Mesendoderm (in vitro differentiated cells): Measurements from ENCODE around the gene CGNL1.

ENCODE experiments used
- DNase-seq: peaks from one replicate; pipeline ENCODE4 v3.0.0; 2013
- H2AK5ac ChIP-seq: 2 replicates; pipeline ENCODE4 v1.6.1; 2013; ENCODE audit warnings: low read length, inconsistent platforms
- H2BK120ac ChIP-seq: 2 replicates; pipeline ENCODE4 v1.6.1; 2013; ENCODE audit warnings: low read depth, mild to moderate bottlenecking, low read length, moderate library complexity, mixed read lengths
- H2BK15ac ChIP-seq: replicated peaks from 2 replicates; pipeline ENCODE4 v1.6.1; 2013; ENCODE audit warnings: low read depth, mild to moderate bottlenecking, moderate library complexity
- H2BK5ac ChIP-seq: 2 replicates; pipeline ENCODE4 v1.6.1; 2013; ENCODE audit warnings: low read length, inconsistent platforms
- H3K18ac ChIP-seq: 2 replicates; pipeline ENCODE4 v1.6.1; 2013; ENCODE audit warnings: mild to moderate bottlenecking, low read length, mixed read lengths
- H3K23ac ChIP-seq: one replicate; pipeline ENCODE4 v1.6.1; 2013; ENCODE audit warnings: low read length
- H3K27ac ChIP-seq: 2 replicates; pipeline ENCODE4 v1.5.1; 2013; ENCODE audit warnings: low read depth, mild to moderate bottlenecking, inconsistent platforms, low read length, moderate library complexity
- H3K27me3 ChIP-seq: 2 replicates; pipeline ENCODE4 v1.6.1; 2013; ENCODE audit warnings: low read length, control low read depth, mild to moderate bottlenecking, inconsistent platforms; ENCODE audit not compliant: insufficient read depth, poor library complexity
- H3K36me3 ChIP-seq: 2 replicates; pipeline ENCODE4 v1.6.1; 2013; ENCODE audit warnings: low read length, inconsistent platforms; ENCODE audit not compliant: control insufficient read depth, insufficient read depth
- H3K4ac ChIP-seq: one replicate; pipeline ENCODE4 v1.6.1; 2013; ENCODE audit warnings: low read depth, mild to moderate bottlenecking, low read length, moderate library complexity
- H3K4me1 ChIP-seq: 2 replicates; pipeline ENCODE4 v1.6.1; 2013; ENCODE audit warnings: low read depth, low read length, inconsistent platforms; ENCODE audit not compliant: control insufficient read depth
- H3K4me2 ChIP-seq: 2 replicates; pipeline ENCODE4 v1.6.1; 2013; ENCODE audit warnings: low read length
- H3K4me3 ChIP-seq: 2 replicates; pipeline ENCODE4 v1.5.1; 2013; ENCODE audit warnings: mild to moderate bottlenecking, low read length
- H3K56ac ChIP-seq: one replicate; pipeline ENCODE4 v1.6.1; 2013; ENCODE audit warnings: low read length
- H3K79me1 ChIP-seq: 2 replicates; pipeline ENCODE4 v1.6.1; 2013; ENCODE audit warnings: low read length, inconsistent platforms
- H3K79me2 ChIP-seq: 2 replicates; pipeline ENCODE4 v1.6.1; 2013; ENCODE audit warnings: mild to moderate bottlenecking, low read length; ENCODE audit not compliant: control insufficient read depth, insufficient read depth
- H3K9ac ChIP-seq: 2 replicates; pipeline ENCODE4 v1.6.1; 2013; ENCODE audit warnings: low read length, inconsistent platforms
- H4K5ac ChIP-seq: one replicate; pipeline ENCODE4 v1.6.1; 2013; ENCODE audit warnings: low read length
- H4K8ac ChIP-seq: one replicate; pipeline ENCODE4 v1.6.1; 2013; ENCODE audit warnings: low read depth, mild to moderate bottlenecking, control low read depth, low read length, moderate library complexity
- WGBS: extraction: QIAGEN DNeasy Blood & Tissue Kit; methylation state at CpG from one replicate; pipeline ENCODE4 v1.1.7; 2013; ENCODE audit warnings: low lambda C conversion rate, missing lambda C conversion rate; ENCODE audit not compliant: insufficient coverage; ENCODE audit errors: extremely low coverage; 5-methylcytosine and 5-hydroxymethylcytosine counted together

CGNL1 gene

DNA sequence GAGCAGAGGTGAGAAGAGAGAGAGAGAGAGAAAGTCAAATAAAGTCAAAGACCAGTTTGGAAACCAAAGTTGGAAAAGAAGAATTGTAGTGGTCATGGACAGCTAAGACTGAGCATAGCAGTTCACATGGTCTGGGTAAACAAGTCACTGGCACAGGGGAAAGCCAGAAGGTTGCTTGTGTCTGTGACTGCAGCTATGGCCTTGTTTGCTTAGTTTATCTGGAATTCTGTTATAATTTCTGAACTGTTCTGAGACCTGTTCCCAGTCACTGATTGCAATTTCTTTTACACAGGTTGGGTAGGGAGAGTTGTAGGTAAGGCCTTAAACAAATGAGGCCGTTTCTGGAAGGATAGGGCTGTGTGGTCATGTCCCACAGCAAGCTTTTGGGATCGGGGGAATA, 172.0 kb downstream of the CGNL1 start:
- Histone ChIP-seq H3K4me2 (no peak overlapping the region), H3K4me1 (peaks cover 29% of the 10 kb centered on the region), H3K27ac (no peak overlapping the region), H3K56ac (peak overlapping the region; percentile 22), H3K27me3 (no peaks in the 10 kb centered on the region), H2AK5ac (no peak overlapping the region), H3K4me3 (no peak overlapping the region), H2BK15ac (no peak overlapping the region), H3K79me2 (no peaks in the 10 kb centered on the region), H3K9ac (no peak overlapping the region), H3K23ac (no peak overlapping the region), H2BK5ac (no peak overlapping the region), H3K36me3 (no peaks in the 10 kb centered on the region), H2BK120ac (no peak overlapping the region), H3K79me1 (no peaks in the 10 kb centered on the region), H4K8ac (no peak overlapping the region), H3K4ac (no peak overlapping the region), H4K5ac (no peak overlapping the region), H3K18ac (no peak overlapping the region)
- no peak for DNase-seq
- WGBS: no CpG with 5 or more reads among the region's 2 CpGs

- peak overlapping the region; percentile 22 for H3K56ac ChIP-seq
- no peak overlapping the region for H2BK15ac ChIP-seq
- no peak overlapping the region for H3K27ac ChIP-seq
- H3K79me2 ChIP-seq: no peaks in the 10 kb centered on the region
- H4K5ac ChIP-seq: no peak overlapping the region
- H3K4ac ChIP-seq: no peak overlapping the region
- no peak for DNase-seq
- H2BK120ac ChIP-seq: no peak overlapping the region
- H3K79me1 ChIP-seq: no peaks in the 10 kb centered on the region
- H3K36me3 ChIP-seq: no peaks in the 10 kb centered on the region
- H3K23ac ChIP-seq: peak overlapping the region; percentile 11
- no peak overlapping the region for H3K18ac ChIP-seq
- no peak overlapping the region for H3K9ac ChIP-seq
- H4K8ac ChIP-seq: no peak overlapping the region
- no peaks in the 10 kb centered on the region for H3K27me3 ChIP-seq
- WGBS: no CpG with 5 or more reads among the region's 5 CpGs
- H3K4me2 ChIP-seq: no peak overlapping the region
- peaks cover 29% of the 10 kb centered on the region for H3K4me1 ChIP-seq
- H3K4me3 ChIP-seq: no peak overlapping the region
- no peak overlapping the region for H2AK5ac ChIP-seq
- peak overlapping the region; percentile 6 for H2BK5ac ChIP-seq
Measured at GRCh38 chr15:57548835-57549234, 172.5 kb downstream of the CGNL1 start.

GRCh38 chr15:57549935-57550334, 173.6 kb downstream of the CGNL1 start:
- WGBS: no CpG with 5 or more reads among the region's 6 CpGs
- Histone ChIP-seq H4K5ac (no peak overlapping the region), H3K56ac (no peak overlapping the region), H2BK120ac (no peak overlapping the region), H3K23ac (no peak overlapping the region), H4K8ac (no peak overlapping the region), H2BK5ac (no peak overlapping the region), H3K4ac (no peak overlapping the region), H3K4me3 (no peak overlapping the region), H3K27ac (no peak overlapping the region), H3K79me2 (no peaks in the 10 kb centered on the region), H3K36me3 (no peaks in the 10 kb centered on the region), H3K79me1 (no peaks in the 10 kb centered on the region), H3K18ac (no peak overlapping the region), H2AK5ac (no peak overlapping the region), H2BK15ac (no peak overlapping the region), H3K4me1 (peaks cover 30% of the 10 kb centered on the region), H3K9ac (no peak overlapping the region), H3K27me3 (no peaks in the 10 kb centered on the region), H3K4me2 (no peak overlapping the region)
- no peak for DNase-seq

DNA sequence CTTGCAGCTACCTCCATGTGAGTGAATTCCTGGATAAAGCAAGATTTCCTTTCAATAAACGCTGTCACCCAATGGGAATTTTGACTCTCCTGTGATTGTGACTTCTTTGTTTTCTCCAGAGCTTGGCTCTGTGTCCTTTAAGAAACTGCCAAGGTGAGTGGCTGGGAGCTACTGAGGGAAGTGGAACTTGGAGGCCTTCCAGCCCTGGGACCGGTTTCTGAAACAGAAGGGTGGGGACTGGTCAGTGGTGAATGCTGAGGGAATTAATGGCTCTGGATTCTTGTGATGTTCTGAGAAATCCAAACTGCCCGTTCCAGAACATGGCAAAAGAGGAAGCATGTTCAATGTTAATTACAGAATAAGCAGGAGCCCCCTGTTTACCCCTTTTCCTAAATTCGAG, 174.3 kb downstream of the CGNL1 start:
- Histone ChIP-seq H3K27ac (peak overlapping the region; percentile 89), H3K4me1 (peaks cover 34% of the 10 kb centered on the region), H2BK120ac (peak overlapping the region; percentile 18), H3K36me3 (no peaks in the 10 kb centered on the region), H2BK5ac (no peak overlapping the region), H3K27me3 (no peaks in the 10 kb centered on the region), H2BK15ac (peak overlapping the region; percentile 25), H3K9ac (no peak overlapping the region), H2AK5ac (no peak overlapping the region), H3K23ac (no peak overlapping the region), H3K79me2 (no peaks in the 10 kb centered on the region), H4K8ac (no peak overlapping the region), H3K79me1 (no peaks in the 10 kb centered on the region), H3K18ac (peak overlapping the region; percentile 10), H4K5ac (no peak overlapping the region), H3K56ac (no peak overlapping the region), H3K4me2 (no peak overlapping the region), H3K4me3 (no peak overlapping the region), H3K4ac (no peak overlapping the region)
- WGBS: no CpG with 5 or more reads among the region's 4 CpGs
- DNase-seq: peak; percentile 35

- H2BK120ac ChIP-seq: peak overlapping the region; percentile 29
- no peak overlapping the region for H3K23ac ChIP-seq
- H3K4me3 ChIP-seq: no peak overlapping the region
- H3K56ac ChIP-seq: peak overlapping the region; percentile 35
- H2BK15ac ChIP-seq: no peak overlapping the region
- H4K8ac ChIP-seq: no peak overlapping the region
- H3K27ac ChIP-seq: peak overlapping the region; percentile 86
- no peaks in the 10 kb centered on the region for H3K36me3 ChIP-seq
- H3K18ac ChIP-seq: peak overlapping the region; percentile 66
- no peak overlapping the region for H4K5ac ChIP-seq
- H3K4ac ChIP-seq: no peak overlapping the region
- H3K9ac ChIP-seq: no peak overlapping the region
- no peaks in the 10 kb centered on the region for H3K79me1 ChIP-seq
- no peaks in the 10 kb centered on the region for H3K79me2 ChIP-seq
- peak overlapping the region; percentile 59 for H2BK5ac ChIP-seq
- no peaks in the 10 kb centered on the region for H3K27me3 ChIP-seq
- DNase-seq: peak; percentile 98
- no CpG with 5 or more reads among the region's 16 CpGs for WGBS
- H3K4me2 ChIP-seq: no peak overlapping the region
- no peak overlapping the region for H2AK5ac ChIP-seq
- peaks cover 34% of the 10 kb centered on the region for H3K4me1 ChIP-seq
Measured at GRCh38 chr15:57551715-57552677, 175.7 kb downstream of the CGNL1 start.
